H1 (cell line): ENCODE results near the gene TCEAL1. TPM values are rescaled to one million over a fixed set of nuclear protein-coding genes. Genes with fewer than 3 reads are reported as not detected.

Experiments
- BRCA1 ChIP-seq: IDR thresholded peaks from 2 replicates; pipeline ENCODE4 v1.6.1; 2012; ENCODE audit warnings: low read depth, low read length, improper control_type of control experiment
- EGR1 ChIP-seq: IDR thresholded peaks from 2 replicates; pipeline ENCODE4 v1.6.1; 2011; ENCODE audit warnings: low read depth, low read length, borderline replicate concordance
- EP300 ChIP-seq, 2 experiments: IDR thresholded peaks; 1 replicate in 1 of 2; 2 replicates in 1 of 2; pipeline ENCODE4 v1.6.1; 2011 to 2012; ENCODE audit warnings: low read depth in 2 of 2, low read length in 2 of 2, mild to moderate bottlenecking in 2 of 2, borderline replicate concordance in 1 of 2, inconsistent platforms in 1 of 2, moderate library complexity in 1 of 2
- JUN ChIP-seq: IDR thresholded peaks from 2 replicates; pipeline ENCODE4 v1.6.1; 2011; ENCODE audit warnings: low read depth, mild to moderate bottlenecking, improper control_type of control experiment, low read length
- SP4 ChIP-seq: IDR thresholded peaks from 2 replicates; pipeline ENCODE4 v1.6.1; 2012; ENCODE audit warnings: low read length, inconsistent platforms
- polyA plus RNA-seq, 7 experiments: library from polyadenylated mRNA; depleted of rRNA in 3 of 7; stranded (reverse) in 5 of 7; unstranded in 2 of 7; fragments of >200 nt in 5 of 7; fragments of 200-250 nt in 2 of 7; gene quantifications; 1 replicate in 5 of 7; 2 replicates in 1 of 7; 4 replicates in 1 of 7; pipeline versions ENCODE4 v1.2.1 to v1.2.3, GENCODE V29; 2011 to 2013; ENCODE audit warnings: missing spikeins in 2 of 7, mixed read lengths in 2 of 7
- total RNA-seq: library from RNA; stranded (reverse); fragmentation: NEBNext Ultra II Directional; extraction: Animal tissue kit (Norgen Biotek cat#: 25700); gene quantifications from 2 replicates; pipeline ENCODE4 v1.2.1, GENCODE V29; 2021
- TF ChIP-seq, protein P1 (sequence below): IDR thresholded peaks from 2 replicates; pipeline ENCODE4 v1.6.1; 2012; ENCODE audit warnings: inconsistent platforms
- TF ChIP-seq, protein P2 (sequence below): IDR thresholded peaks from 2 replicates; pipeline ENCODE4 v1.6.1; 2011; ENCODE audit warnings: low read depth, mild to moderate bottlenecking, low read length; ENCODE audit not compliant: insufficient read depth
- TF ChIP-seq, protein P3 (sequence below): IDR thresholded peaks from 2 replicates; pipeline ENCODE4 v1.6.1; 2012; ENCODE audit warnings: inconsistent platforms

Gene TCEAL1
- total and polyA plus RNA-seq, 2 of the 8 experiments (the other 6 are each of a cell fraction or from before 2014, with no cell fraction given) = 3.9 to 4.1 TPM

DNA sequence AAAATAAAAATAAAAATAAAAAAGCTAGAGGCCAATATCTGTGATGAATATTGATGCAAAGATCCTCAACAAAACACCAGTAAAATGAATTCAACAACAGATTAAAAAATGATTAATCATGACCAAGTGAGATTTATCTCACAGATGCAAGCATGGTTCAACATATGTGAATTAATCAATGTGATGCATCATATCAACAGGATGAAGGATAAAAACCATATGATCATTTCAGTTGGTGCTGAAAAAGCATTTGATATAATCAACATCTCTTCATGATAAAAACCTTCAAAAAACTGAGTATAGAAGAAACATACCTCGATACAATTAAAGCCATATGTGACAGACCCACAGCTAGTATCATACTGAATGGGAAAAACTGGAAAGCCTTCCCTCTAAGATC is 18.9 kb downstream of the TCEAL1 start (continued):
- TF ChIP-seq JUN (no peak), EGR1 (no peak), BRCA1 (no peak), EP300 (IDR thresholded peaks at IDR 0.05; ENCODE audit: borderline replicate concordance in 1 of 2, low read depth in 2 of 2, low read length in 2 of 2) (no peak), SP4 (no peak)
- TF ChIP-seq, protein P1, sequence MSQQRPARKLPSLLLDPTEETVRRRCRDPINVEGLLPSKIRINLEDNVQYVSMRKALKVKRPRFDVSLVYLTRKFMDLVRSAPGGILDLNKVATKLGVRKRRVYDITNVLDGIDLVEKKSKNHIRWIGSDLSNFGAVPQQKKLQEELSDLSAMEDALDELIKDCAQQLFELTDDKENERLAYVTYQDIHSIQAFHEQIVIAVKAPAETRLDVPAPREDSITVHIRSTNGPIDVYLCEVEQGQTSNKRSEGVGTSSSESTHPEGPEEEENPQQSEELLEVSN = no peak
- TF ChIP-seq, protein P2, sequence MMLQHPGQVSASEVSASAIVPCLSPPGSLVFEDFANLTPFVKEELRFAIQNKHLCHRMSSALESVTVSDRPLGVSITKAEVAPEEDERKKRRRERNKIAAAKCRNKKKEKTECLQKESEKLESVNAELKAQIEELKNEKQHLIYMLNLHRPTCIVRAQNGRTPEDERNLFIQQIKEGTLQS = no peak
- TF ChIP-seq, protein P3, sequence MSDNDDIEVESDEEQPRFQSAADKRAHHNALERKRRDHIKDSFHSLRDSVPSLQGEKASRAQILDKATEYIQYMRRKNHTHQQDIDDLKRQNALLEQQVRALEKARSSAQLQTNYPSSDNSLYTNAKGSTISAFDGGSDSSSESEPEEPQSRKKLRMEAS = no peak
